COLO668 (cell line): ENCODE results near the gene CD151.
A peak's percentile ranks its signal among the peaks of the same experiment; 100 is the strongest.

Experiments
- DNase-seq: peaks from one replicate; lab custom pipeline; 2025; ENCODE audit not compliant: unreplicated experiment; lab: John Stamatoyannopoulos, UW

The CD151 gene

DNA sequence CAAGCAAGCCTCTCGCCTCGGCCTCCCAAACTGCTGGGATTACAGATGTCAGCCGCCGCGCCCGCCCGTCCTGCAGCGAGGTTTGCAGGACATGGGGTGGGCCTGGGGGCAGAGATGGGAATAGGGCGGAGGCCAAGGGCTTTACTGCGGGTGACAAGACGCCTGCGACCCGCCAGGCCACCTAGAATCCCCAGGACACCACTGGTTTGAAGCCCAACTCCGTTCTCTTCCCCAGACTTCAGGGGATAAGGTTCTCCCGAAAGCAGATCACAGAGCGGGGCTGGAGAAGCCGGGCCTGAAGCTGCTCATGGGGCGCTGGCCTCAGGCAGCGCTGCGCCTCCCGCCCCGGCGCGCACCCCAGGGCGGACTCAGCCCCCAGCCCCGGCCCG, 9.2 kb downstream of the CD151 start:
- no peak for DNase-seq

DNA sequence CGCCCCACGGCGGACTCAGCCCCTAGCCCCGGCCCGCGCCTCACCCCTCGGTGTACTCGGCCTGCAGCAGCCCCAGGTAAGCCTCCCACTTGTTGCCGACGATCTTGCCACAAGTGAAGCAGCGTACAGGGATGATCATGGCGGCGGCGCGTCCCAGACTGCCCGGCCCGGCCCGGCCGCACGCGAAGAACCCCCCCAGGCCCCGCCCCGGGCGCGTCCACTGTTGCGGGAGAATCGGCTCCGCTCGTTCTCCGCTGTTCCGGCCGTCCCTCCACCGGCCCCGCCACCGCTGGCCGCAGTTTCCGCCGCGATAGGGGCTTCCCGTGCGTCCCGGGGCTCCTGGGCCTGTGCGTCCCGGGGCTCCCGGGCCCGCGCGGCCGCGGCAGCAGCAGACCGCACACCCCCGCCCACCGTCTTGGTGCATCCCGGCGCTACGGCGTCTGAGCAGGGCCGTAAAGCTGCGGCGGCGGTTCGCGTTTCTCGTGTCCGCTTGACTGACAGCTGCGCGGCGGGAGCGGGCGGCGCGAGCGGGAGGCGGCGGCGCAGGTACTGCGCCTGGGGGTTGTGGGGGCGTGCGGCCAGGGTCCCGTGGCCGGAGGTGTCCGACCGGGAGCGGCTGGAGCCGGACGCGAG, 9.7 kb downstream of the CD151 start, which contains the start of the genes POLR2L and TSPAN4:
TSS of gene POLR2L (minus strand) at position 160 of the 633 bp plus-strand sequence. CDS start at position 139, 21 bp downstream.
TSS of gene TSPAN4 (plus strand) at position 483 of the 633 bp plus-strand sequence. CDS start 7,453 bp downstream, outside the sequence.
- DNase-seq, result peak; percentile 77

DNA sequence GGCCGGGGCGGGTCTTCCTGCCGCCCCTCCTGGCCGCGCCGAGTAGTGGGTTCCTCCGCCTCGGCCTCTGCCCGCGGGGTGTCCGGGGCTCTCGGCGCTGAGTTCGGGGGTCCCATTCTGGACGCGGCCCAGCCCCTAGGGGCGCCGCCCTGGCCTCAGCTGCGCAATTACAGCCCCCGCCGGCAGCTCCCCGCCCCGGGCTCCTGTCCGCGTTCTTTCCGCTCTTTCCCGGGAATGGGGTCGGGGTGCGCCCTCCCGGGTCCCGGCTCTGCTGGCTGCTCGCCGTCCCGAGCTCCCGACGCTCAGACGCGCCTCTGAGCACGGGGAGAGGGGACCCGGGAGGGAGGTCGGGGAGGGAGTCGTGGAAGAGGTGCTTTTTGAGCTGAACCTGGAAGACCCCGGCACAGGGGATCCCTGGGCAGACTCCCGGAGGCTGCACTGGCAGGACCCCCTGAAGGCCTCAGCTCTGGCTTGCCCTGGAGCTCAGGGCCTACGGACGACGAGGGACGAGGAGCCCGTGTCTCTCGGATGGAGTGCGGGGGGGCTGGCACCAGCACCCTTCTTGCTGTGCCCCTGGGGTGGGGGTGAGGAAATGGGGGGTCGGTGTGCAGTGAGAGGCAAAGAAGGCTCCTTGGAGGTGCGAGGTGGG, 10.5 kb downstream of the CD151 start:
- DNase-seq, result no peak

GRCh38 chr11:843818-844692, 11.3 kb downstream of the CD151 start:
- peak; percentile 3 for DNase-seq

DNA sequence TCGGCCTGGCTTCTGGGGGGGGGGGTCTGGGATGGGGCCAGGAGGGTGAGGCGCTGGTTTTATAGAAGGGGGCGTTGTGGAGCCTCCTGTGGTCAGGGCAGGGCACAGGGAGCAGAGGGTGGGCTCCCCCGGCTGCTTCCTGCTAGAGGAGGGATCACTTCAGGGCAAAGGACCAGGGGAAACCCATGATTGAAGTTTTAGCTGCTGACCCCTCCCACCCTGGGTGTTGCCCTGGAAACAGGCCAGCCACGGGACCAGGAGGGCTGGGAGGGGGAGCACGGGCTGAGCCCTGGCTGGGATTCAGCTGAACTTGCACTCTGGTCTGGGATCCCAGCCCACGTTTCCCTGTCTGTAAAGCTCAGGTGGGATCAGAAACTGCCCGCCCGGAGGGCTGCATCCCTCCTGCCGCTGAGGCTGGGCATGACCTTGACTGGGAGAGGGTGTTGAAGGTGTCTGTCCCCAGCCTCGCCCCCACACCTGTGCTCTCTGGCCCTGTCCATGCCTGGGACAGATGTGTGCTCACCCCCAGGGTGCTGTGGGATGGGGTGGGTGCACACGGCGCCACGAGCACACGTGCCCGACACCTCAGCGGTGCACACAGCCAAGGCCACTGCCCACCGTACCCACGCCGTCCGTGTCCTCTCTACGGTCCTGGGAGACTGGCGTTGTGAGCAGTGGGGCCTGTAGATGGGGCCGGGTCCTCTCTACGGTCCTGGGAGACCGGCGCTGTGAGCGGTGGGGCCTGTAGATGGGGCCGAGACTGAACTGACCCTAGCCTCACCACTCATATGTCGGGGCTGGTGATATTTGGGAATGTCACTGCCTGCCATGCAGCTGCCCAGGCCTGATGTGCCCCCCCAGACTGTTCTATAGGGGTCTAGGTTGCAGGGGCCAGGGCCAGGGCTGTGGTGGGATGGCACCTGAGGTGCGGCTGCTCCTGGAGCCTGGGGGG, 12.2 kb downstream of the CD151 start:
- DNase-seq, result no peak

GRCh38 chr11:845872-846495, 13.2 kb downstream of the CD151 start:
- DNase-seq, result no peak

GRCh38 chr11:846496-847098, 13.8 kb downstream of the CD151 start:
- no peak for DNase-seq

GRCh38 chr11:847876-848275, 15.1 kb downstream of the CD151 start:
- DNase-seq, result no peak

DNA sequence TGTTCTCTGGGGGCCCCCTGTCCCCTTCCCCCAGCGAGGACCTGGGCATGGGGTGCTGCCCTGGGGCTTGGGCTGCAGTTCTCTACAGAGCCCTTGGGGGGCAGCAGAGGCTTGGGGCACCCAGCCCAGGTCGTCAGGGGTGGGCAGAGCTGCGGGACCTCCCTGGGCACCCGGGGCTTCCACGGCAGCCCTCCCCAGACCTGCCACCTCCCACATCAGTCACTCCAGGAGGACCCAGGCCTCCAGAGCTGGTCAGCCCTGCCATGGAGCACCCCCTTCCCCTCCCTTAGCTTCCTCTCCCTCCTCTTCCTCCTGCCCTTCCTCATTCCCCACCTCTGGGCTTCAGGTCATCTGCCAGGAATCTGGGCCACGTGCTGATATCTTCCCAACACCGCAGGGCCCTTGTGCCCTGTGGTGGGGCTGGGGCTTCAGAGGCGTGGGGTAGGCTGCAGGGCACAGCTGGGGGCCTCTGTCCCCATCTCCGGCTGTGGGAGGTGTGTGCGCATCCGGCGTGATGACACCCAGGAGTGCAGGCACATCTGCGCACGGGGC, 15.7 kb downstream of the CD151 start:
- DNase-seq, result peak; percentile 17

DNA sequence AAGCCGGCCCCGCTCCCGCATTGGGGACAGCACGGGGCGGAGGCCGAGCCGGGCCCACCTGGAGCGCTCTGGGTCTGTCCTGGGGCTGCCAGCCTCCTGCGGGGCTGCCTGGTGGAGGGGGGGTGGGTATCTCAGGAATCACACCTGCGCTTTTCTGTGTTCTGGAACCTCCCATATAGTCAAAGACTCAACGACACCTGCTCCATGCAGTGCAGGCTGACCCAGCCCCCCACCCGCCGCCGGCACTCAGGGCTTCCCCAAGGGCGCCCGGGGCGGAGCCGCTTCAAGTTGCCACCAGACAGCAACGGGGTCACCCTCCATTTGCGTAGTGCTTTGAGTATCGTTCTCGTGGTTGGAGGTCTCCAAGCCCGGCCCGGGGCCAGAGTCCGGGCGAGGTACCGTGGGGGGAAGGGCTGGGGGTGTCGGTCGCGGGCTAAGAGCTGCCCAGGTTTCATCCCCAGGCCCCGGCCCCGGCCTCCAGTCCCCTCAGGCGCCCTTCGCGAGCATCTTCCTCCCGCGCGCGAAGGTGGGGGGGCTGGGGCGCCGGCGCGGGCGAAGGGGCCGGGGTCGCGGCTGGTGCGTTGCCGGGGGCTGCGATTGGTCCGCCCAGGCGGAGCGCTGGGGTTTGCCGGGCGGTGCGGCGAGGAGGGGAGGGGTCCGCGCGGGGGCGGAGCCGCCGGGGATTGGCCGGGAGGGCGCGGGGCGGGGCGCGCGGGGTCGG, 16.5 kb downstream of the CD151 start:
- peak; percentile 39 for DNase-seq

GRCh38 chr11:849951-850774, 17.4 kb downstream of the CD151 start:
- DNase-seq, result no peak

GRCh38 chr11:850775-851763, 18.3 kb downstream of the CD151 start:
- no peak for DNase-seq

DNA sequence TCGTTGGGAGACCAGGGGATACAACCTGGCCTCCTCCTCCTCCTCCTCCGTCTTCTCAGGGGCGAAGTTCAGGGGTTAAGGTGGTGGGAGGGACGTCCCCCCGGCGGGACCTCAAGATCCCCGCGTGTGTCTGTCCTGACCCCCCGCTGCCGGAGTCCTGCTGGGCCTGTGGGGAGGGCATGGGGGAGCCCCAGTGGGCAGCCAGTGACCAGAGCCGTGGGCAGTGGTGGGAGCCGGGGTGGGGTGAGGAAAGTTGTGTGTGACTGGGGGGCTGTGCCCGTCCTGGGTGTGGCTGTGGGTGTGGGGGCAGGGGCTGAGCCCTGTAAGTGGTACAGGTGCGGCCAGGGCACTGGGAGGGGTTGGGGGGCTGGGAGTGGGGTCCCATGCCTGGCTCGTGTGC, 20.0 kb downstream of the CD151 start:
- no peak for DNase-seq

DNA sequence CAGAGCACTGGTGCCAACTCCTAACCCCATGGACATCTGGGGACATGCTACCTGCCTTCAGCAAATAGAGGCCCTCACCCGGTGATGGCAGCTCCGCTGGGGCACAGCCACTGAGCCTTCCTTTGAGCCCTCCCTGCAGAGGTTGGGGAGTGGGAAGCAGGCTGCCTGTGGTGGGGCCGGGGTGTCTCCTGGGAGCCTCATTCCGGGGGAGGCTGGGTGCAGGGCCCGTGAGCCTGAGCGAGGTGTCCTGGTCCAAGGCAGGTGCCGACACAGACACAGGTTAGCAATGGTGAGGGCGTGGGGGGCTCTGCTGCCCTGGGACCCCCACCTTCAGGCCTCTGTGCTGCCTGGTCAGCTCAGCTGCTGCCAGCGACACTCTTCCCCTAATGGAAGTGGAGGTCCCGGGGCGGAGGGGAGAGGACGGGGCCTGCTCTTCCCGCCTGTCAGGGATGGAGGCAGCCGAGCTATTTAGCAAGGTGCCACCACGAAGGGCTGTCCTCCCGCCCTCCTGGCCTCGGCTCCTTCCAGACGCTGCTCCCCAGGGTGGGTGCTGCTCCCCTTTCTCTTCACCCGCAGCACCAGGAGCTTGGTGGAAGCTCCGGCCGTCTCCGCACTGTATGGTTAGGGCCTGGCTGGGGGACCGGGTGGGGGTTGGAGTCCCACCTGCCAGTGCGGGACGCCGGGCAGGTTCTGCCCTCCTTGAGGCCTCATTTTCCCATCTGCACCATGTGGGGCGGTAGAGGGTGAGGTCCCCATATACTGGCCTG, 21.1 kb downstream of the CD151 start:
- DNase-seq, result no peak

- no peak for DNase-seq
Measured at GRCh38 chr11:854601-855329, 22.0 kb downstream of the CD151 start.
